CD4-positive, alpha-beta T cell treated with Interleukin-15 for 4 hours (primary cell): ENCODE results near the gene SFTPB.
A peak's percentile ranks its signal among the peaks of the same experiment; 100 is the strongest.
"Not testable (repeated sequence)": the region's sequence is repeated elsewhere in the genome, so short reads cannot be mapped to it uniquely, and the experiment has no call there.

ENCODE experiments used
- DNase-seq: peaks from one replicate; pipeline ENCODE4 v3.0.0-alpha.2; 2020; ENCODE audit warnings: low spot score

SFTPB gene

DNA sequence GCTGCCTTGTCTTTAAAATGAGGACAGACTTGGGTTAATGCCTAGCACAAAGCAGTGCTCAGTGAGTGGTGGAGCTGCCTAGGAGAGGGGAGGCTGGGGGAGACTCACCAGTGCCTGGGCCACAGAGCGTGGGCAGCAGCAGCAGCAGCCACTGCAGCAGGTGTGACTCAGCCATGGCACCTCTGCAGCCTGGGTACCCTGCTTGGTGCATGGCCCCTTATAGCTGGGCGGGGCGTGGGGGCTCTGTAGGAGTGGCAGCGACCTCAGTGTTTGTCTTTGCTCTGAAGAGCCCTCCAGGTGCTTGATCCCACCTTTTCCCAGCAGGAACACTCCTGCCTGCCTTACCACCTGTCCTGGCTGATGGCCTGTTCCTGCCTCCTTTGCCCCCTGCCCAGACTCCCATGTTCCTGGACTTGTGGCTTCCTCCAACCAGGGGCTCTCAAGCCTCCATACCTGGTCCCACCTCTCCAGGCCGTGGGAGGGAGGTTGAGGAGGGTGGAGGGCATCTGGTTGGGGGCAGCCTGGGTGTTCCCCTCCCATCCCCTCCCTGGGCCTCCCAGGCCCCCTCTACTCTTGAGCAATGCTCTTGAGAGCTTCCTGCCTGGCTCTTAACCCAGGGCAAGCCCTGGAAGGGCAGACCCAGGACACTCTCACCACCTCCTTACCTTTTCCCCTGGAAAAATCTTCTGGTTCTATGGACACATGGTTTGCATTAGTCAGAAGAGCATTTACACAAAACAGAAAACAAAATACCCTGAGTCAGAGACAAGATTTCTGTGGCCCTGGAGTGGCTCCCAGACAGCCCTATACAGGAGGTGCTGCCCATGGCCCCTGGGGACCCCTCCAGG, at the start of gene SFTPB:
TSS of gene SFTPB (minus strand) at position 191 of the 848 bp plus-strand sequence. CDS start at position 175, 16 bp downstream.
- DNase-seq: no peak

DNA sequence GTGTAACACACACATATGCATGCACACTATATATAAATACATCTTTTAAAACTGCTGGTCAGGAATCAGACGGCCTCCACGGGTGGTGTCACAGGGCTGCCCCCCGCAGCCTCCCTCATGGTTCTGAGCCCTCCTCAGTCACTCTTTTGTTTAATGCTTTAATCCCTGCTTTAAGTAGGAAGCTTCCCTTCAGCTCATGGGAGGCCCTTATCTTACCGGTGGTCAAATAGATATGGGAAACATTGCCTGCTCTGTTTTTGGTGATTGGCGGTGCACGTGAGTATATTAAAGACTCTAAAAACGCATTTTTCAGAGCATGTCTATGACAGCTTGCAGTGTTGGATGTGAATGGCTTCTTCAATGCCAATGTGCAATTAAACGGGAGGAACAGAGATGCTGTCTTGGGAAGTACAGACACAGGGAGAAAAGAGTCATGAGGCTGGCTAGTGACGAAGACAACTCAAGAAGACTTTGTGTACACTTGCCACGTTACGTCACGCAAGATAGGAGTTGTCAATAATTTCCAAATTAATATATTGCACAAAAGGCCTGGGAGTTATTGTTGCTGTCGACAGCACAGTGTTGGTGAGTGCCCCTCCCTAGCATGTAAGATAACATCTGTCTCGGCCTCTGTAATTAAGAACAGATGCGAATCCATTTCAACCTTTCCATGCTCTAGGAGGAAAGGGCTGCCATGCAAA, 49.5 kb upstream of the SFTPB start:
- DNase-seq: no peak

DNA sequence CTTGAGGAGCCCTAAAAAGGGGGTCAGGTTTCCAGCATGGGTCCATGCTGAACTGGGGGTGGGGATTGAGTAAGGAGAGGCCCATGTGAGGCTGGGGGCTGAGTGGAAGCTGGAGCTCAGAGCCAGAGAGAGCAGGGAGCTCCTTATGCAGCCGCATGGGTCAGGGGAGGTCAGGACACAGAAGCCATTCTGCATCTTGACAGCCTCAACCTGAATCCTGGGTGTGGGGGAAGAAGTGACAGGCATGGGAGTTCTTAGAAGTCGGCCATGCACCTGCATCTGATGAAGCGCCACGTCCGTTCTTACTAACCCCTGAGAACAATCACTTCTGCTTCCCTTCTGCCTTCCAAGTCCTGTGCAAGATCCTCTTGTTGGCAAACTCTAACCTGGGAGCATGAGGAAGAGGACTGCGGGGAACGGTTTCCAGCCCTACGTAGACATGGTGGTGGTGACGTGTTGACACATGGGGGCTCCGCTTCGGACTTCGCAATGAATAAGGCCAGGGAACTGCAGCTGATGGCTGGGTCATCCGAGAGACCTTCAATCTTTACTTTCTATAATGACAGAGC, 48.4 kb upstream of the SFTPB start:
- DNase-seq: no peak

DNA sequence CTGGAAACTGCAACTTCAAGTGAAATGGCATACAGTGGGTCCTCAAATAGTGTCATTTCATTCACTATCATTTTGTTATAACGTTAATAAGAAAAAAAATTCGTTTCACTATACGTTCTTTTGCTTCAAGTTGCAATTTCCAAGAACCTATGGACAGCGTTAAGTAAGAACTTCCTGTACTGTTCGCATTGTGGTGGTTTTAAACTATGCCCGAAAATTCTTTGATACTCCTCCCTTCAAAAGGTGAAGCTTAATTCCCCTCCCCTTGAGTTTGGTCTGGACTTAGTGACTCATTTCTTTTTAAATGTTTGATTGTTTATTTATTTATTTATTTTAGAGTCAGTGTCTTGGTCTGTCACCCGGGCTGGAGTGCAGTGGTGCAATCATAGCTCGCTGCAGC, 46.8 kb upstream of the SFTPB start:
- no peak for DNase-seq

DNA sequence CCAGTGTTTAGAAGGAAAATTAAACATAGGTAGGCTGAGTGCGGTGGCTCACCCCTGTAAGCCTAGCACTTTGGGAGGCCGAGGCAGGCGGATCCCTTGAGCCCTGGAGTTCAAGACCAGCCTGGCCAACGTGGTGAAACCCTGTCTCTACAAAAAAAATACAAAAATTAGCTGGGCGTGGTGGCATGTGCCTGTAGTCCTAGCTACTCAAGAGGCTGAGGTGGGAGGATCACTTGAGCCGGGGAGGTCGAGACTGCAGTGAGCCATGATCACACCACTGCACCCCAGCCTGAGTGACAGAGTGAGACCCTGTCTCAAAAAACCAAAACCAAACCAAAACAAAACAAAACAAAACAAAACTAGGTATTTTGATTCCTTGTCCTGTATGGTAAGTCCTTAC, 46.4 kb upstream of the SFTPB start:
- not testable (repeated sequence) for DNase-seq

DNA sequence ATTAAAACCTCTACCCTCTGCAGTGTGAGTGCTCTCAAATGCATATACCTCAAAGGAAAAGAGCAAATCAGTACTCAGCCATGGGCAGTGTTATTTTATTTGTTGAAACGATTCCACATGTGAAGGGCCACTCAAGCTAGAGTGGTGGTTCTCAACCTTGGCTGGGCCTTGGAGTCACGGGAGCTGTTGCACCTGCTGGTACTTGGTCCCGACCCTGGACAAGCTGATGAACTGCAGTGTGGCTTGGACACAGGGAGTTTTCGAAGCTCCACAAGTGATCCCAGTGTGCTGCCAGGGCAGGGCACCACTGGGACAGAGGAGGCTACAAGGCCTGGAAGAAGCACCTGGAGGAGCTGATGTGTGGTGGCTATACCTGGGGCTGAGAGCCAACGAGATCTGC, 45.8 kb upstream of the SFTPB start:
- DNase-seq: no peak

DNA sequence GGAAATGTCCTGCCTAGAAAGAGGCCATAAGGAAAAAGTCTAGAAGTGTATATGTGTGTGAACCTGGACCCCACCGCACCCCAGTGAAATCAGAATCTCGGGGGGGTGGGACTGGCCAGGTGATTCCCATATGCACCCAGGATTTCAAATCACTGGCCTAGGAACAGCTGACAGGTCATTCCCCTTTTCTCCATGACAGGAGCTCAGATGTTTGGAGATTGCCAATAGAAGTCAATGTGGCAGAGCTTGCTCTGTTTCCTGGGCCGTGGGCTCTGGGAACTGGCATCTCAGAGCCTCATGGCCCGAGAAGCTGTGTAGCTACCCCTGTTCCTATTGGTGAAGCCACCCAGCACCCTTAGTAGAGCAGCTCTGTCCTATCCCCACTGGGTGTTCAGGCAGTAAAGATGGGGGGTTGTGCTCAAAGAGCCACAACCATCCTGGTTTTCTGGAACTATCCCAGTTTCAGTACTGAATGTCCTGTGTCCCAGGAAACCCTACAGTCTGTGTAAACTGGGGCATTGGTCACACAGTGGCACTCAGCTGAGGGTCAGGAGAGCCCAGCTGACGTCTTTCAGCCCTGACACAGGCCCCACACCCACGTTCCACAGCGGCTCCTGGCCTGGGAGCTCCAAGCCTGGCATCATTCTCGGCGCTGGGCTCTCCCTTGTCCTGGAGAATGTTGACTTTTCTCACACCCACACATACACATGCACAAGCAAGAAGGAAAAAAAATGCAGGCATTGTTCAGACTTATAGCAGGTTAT, 45.0 kb upstream of the SFTPB start:
- DNase-seq: no peak

DNA sequence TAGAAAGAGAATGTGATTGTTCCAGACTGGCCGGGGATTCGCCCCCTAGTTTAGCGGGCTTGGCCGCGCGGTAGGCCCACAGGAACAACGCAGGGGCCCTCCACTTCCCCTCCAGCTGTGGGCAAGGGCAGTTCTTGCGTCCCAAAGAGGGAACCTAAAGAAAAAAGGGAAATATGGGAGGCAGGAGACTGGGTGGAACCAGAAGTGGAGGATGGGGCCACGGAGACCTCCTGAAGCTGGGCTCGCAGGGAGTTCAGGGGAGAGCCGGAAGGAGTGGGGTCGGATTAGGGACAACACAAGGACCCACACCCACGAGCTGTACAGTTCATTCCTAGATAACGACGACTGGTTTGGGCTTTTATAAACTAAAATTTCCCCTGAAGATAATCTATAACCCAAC, 44.3 kb upstream of the SFTPB start:
- DNase-seq: no peak

DNA sequence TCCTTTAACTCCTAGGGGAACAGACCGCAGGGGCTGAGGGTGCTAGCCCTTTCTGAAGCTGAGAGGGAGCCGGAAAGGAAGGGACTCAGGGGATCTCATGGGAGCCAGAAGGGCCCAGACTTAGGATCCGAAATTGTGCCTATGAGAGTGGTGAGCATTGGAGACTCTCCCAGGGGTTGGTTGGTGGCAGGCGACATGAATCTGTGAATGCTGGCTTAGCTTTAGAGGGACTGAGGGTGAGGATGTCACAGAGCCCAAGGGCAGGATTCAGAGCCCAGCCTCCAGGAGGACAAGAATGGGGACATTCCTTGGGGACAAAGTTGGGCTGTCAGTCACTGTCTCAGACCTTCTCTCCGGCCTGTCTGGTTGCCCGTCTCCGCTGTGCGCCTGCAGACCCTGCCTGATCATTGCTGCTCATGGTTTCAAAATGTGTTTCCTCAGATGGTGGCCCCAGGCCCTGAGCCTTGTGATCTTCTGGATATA, 43.6 kb upstream of the SFTPB start:
- no peak for DNase-seq

DNA sequence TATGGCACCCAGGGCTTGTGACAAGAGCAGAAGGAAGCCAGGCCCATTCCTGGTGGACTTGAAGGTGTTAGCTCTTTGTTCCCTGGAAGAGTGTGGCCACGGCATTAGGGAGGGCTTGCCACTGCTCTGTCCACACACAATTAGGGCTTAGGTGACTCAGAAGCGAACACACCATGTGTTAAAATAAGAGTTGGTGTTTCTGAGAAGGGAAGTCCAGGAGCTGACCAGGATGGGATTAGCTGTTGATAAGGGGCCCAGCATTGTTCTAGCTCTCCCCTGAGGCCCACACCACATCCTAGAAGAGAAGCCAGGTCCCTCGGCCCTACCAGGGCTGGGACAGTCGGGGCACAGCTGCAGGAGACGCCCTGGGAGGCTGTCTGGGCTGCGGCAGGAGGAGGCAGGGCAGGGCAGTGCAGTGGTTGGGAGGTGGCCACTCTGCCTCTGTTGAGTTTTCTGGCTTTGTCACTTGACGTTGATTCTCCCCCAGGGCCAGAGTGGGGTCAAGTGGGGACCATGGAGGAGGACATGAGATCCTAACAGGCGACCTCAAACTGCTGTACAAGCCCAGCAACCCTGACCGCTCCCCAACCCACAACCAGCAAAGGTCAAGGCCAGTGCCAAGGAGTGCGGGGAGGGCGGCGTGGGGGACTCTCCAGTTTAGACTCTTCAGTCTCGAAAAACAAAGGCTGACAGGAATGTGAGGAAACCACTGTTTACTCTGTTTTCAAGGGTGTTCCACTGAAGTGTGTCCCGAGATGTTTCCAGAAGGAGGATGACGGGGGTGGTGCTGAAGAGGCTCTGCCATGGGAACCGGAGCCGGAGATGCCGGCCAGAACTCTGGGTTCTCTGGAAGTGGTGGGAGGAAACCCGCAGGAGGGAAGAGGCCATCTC, 42.9 kb upstream of the SFTPB start:
- no peak for DNase-seq

DNA sequence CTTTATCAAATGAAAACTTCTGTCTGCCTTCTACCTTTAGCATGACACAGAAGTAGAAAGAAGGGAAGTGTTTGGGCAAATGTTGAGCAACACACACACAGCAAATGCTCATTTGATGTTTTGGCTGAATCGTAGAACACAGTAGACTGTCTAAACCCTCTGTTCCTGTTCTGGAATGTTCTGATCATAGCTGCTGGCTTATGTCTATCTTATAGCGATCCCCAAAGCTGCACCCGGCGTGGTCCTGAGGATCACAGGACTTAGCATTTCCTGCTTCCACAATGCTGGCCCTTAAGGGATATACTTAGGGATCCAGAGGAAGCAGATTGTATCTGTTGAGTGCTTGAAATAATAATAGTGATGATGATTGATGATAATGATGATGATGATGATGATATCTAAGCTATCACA, 41.4 kb upstream of the SFTPB start:
- no peak for DNase-seq

DNA sequence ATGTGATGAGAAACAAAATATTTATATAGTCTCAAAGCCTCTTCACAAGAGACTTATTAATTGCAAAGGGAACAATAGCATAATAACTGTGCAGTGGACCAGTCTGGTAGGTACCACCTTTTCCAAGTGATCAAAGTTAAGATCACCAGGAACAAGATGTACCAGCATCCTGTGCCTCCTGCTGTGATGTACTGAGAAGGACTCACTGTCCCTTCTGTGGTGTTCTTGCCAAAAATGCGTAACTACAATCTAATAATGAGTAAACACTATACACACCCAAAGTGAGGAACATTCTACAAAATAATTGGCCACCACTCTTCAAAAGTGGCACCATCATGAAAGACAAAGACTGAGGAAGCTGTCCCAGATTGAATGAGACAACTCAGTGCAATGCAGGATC, 40.6 kb upstream of the SFTPB start:
- DNase-seq: no peak

DNA sequence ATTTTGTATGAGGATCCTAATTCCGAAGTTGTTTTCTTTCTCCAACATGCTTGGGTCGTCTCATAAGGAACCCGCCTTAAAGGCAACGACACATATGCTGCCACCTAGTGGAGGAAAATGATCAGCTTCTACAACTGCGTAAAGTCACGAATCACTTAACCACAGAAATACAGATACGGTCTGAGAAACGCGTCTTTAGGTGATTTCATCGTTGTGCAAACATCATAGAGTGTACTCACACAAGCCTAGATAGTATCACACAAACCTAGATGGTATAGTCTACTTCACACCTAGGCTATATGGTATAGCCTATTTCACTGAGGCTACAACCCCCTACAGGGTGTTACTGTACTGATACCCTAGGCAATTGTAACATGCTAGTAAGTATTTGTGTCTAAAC, 39.3 kb upstream of the SFTPB start:
- peak; percentile 84 for DNase-seq

DNA sequence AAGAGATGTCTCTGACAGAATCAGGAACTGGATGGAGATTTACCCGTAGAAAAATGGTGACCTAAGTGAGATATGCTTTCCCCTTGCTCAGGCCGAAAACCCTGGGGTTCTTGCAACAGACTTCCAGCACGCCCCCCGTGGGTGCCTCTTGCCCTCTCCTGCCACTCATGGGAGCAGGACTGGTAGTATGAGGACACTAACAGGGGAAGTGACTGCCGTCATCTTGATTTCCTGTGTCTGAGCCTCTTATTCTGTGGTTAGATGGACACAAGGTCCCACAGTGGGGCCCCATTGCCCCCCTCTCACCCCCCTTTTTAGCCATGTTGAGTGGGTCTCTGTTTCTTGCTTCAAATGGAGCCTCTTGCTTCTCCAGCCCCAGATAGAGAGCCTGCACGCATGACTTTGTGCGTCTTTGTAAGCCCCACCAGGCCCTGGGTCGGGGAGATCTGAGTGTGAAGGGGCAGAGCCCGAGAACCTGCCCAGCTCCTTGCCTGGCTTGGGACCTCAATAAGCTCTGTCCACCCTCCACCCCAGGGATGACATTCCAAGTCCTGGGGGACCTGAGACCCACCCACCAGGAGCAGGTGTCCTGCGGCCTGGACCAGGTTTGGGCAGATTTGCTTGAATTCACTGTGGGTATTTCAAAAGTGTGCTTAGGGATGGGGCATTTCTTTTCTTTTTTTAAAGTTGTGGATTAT, 38.7 kb upstream of the SFTPB start:
- no peak for DNase-seq

DNA sequence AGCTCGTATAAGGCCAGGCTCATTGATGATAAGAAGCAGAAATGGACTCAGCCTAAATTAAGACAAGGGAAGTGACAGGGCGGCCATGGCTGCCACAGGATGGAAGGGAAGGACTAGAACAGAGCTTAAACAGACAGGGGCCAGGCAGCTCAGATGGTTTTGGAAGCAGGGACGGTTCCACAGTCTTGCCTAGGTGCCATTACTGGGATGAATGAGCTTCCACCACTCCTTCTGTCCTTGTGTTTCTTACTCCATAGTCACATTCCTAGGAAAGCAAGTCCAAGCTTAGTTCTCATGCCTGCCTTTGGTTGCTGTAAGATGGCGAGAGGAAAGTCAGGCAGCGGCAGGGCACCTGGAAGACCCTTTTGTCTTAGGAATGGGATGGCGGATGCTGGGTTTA, 38.1 kb upstream of the SFTPB start:
- no peak for DNase-seq

DNA sequence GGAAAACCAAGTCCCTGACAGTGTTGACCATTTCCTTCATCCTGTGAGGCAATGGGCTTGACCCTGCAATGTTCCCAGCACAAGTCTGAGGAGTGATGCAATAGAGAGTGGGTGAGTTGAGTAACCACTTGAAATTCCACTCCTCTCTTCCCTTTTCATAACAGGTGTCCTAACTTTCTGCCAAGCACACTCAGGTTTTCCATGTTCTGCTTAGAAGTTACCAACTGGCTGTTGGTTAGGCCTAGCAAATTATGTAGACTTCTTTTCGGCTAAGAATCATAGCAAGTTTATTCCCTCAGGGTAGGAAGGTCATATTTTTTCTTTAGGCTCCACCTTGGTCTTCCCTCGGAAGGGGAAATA, 37.7 kb upstream of the SFTPB start:
- no peak for DNase-seq

DNA sequence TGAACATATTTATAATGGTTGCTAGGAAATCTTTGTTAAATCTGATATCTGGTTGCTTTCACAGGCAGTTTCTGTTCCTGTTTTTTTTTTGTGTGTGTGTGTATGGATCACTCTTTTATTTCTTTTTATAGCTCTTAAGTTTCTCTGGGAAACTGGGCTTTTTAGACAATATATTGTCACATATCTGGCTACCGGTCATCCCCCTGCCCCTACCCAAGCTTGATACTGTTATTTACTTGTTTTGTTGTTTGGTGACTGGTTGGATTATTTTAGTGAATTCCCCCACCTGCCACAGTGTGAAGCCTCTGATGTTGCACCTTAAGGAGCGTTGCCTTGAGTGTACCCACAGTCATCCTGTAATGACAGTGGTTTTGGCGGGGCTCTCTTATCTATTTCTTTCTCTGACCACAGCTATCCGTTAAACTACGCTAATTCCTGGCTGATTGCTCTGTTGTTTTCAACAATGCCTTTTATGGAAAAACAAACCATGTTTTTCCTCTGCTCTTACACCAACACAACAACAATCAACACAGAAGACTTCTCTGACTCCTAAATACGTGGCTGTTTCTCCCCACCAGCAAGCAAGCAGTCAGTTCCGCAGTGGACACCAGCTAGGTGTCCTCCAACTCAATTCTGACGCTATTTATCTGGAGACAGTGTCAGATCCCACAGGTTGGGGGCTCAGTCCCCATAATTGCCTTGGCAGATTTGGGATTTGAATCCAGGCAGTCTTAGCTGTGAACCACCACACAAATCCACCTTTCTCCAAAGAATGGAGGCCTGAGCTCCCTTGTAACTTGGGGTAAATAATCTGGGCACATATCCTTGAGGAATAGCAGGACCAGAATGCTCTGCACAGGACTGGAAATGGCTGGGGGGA, 37.0 kb upstream of the SFTPB start:
- DNase-seq: no peak

DNA sequence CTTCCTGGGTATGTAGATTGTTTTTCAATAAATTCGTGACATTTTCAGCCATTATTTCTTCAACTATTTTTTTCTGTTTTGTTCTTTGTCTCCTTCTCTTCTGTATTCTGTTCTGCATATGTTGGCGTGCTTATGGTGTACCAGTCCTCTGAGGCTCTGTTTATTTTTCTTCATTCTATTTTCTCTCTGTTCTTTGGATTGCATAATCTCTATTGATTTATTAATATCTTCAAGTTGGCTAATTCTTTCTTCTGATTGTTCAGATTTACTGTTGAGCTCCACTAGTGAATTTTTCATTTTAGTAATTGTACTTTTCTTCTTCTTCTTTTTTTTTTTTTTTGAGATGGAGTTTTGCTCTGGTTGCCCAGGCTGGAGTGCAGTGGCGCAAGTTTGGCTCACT, 36.0 kb upstream of the SFTPB start:
- DNase-seq: no peak

DNA sequence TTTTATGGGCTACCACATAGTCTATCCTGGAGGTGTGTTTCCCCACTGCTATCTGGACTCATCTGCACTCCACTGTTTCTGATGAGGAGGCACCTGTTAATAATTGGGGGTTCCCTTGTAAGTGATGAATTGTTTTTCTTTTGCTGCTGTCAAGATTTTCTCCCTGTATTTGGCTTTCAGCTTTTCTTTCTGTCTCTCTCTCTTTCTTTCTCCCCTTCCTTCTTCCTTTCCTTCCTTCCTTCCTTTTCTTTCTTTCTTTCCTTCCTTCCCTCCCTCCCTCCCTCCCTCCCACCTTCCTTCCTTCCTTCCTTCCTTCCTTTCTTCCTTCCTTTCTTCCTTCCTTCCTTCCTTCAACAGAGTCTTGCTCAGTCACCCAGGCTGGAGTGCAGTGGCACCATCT, 35.3 kb upstream of the SFTPB start:
- no peak for DNase-seq

DNA sequence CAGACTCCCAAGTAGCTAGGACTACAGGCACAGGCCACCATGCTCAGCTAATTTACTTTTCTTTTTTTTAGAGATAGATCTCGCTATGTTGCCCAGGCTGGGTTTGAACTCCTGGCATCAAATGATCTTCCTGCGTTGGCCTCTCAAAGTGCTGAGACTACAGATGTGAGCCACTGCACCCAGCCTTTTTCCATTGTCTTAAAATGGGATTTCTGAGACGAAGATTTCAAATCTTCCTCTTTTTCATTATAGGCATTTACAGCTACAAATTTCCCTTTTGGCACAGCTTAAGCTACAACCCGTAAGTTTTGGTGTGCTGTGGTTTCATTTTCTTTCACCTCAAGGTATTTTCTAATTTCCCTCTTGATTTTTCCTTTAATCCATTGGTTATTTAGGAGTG, 34.8 kb upstream of the SFTPB start:
- DNase-seq: no peak
